H1 (cell line): Measurements from ENCODE around the gene PTEN. TPM values are rescaled to one million over a fixed set of nuclear protein-coding genes. Genes with fewer than 3 reads are reported as not detected.

ENCODE experiments used
- BRCA1 ChIP-seq: IDR thresholded peaks from 2 replicates; pipeline ENCODE4 v1.6.1; 2012; ENCODE audit warnings: low read depth, low read length, improper control_type of control experiment
- CBX8 ChIP-seq: fragments of 300-800, 300-1000 bp; sonication (generic); IDR thresholded peaks from 2 replicates; pipeline ENCODE4 v1.7.1; 2016; ENCODE audit warnings: low read depth, low read length, borderline replicate concordance
- CHD2 ChIP-seq: IDR thresholded peaks from 2 replicates; pipeline ENCODE4 v1.6.1; 2012; ENCODE audit warnings: low read length, improper control_type of control experiment
- CTBP2 ChIP-seq: IDR thresholded peaks from 2 replicates; pipeline ENCODE4 v1.7.0; 2011; ENCODE audit warnings: borderline replicate concordance, mild to moderate bottlenecking, moderate library complexity, mixed read lengths, low read length; ENCODE audit not compliant: insufficient read depth, insufficient read length
- CTCF ChIP-seq, 3 experiments: IDR thresholded peaks; 1 replicate in 2 of 3; 2 replicates in 1 of 3; pipeline versions ENCODE4 v1.5.1 to v1.6.1; 2011; ENCODE audit warnings: low read length in 3 of 3, mild to moderate bottlenecking in 3 of 3, inconsistent platforms in 2 of 3, low read depth in 1 of 3, moderate library complexity in 1 of 3; ENCODE audit not compliant: insufficient read depth in 1 of 3; ENCODE audit errors: control extremely low read depth in 1 of 3
- EGR1 ChIP-seq: IDR thresholded peaks from 2 replicates; pipeline ENCODE4 v1.6.1; 2011; ENCODE audit warnings: low read depth, low read length, borderline replicate concordance
- EP300 ChIP-seq, 2 experiments: IDR thresholded peaks; 1 replicate in 1 of 2; 2 replicates in 1 of 2; pipeline ENCODE4 v1.6.1; 2011 to 2012; ENCODE audit warnings: low read depth in 2 of 2, low read length in 2 of 2, mild to moderate bottlenecking in 2 of 2, borderline replicate concordance in 1 of 2, inconsistent platforms in 1 of 2, moderate library complexity in 1 of 2
- FOSL1 ChIP-seq: IDR thresholded peaks from 2 replicates; pipeline ENCODE4 v1.6.1; 2011; ENCODE audit warnings: mild to moderate bottlenecking, low read depth, low read length, moderate library complexity; ENCODE audit not compliant: insufficient read depth
- GABPA ChIP-seq: IDR thresholded peaks from 2 replicates; pipeline ENCODE4 v1.6.1; 2011; ENCODE audit warnings: mild to moderate bottlenecking, low read length, moderate library complexity, borderline replicate concordance; ENCODE audit not compliant: insufficient read depth
- GTF2F1 ChIP-seq: IDR thresholded peaks from 2 replicates; pipeline ENCODE4 v1.6.1; 2012; ENCODE audit warnings: low read depth, low read length, improper control_type of control experiment, borderline replicate concordance
- HDAC2 ChIP-seq, 2 experiments: fragments of 300-600 bp in 1 of 2; sonication (generic) in 1 of 2; IDR thresholded peaks; 2 replicates each; pipeline ENCODE4 v1.6.1; 2011 to 2012; ENCODE audit warnings: low read depth in 2 of 2, low read length in 2 of 2, mild to moderate bottlenecking in 2 of 2, moderate library complexity in 2 of 2, borderline replicate concordance in 1 of 2, inconsistent platforms in 1 of 2
- MAFK ChIP-seq: IDR thresholded peaks from 2 replicates; pipeline ENCODE4 v1.6.1; 2012; ENCODE audit warnings: low read depth, mild to moderate bottlenecking, improper control_type of control experiment, low read length
- MAX ChIP-seq: IDR thresholded peaks from 2 replicates; pipeline ENCODE4 v1.6.1; 2012; ENCODE audit warnings: inconsistent platforms
- POU5F1 ChIP-seq: IDR thresholded peaks from 2 replicates; pipeline ENCODE4 v1.6.1; 2011; ENCODE audit warnings: low read depth, mild to moderate bottlenecking, low read length, moderate library complexity
- RBBP5 ChIP-seq: IDR thresholded peaks from 2 replicates; pipeline ENCODE4 v1.7.1; 2012; ENCODE audit warnings: low read depth, mild to moderate bottlenecking, inconsistent platforms, low read length, moderate library complexity, borderline replicate concordance
- RNF2 ChIP-seq: fragments of 200-900, 300-1000 bp; sonication (generic); IDR thresholded peaks from 2 replicates; pipeline ENCODE4 v1.7.1; 2016; ENCODE audit warnings: borderline replicate concordance, low read depth, mild to moderate bottlenecking, antibody characterized with exemption, low read length; ENCODE audit not compliant: poor library complexity, severe bottlenecking; ENCODE audit errors: missing control alignments
- SIRT6 ChIP-seq: IDR thresholded peaks from one replicate; pipeline ENCODE4 v1.7.1; 2012; ENCODE audit warnings: low read length, inconsistent platforms
- TAF1 ChIP-seq: IDR thresholded peaks from 2 replicates; pipeline ENCODE4 v1.6.1; 2011; ENCODE audit warnings: mild to moderate bottlenecking, low read depth, low read length
- TBP ChIP-seq: IDR thresholded peaks from 2 replicates; pipeline ENCODE4 v1.6.1; 2011; ENCODE audit warnings: low read depth, low read length, improper control_type of control experiment
- TCF12 ChIP-seq: IDR thresholded peaks from 2 replicates; pipeline ENCODE4 v1.6.1; 2011; ENCODE audit warnings: low read depth, mild to moderate bottlenecking, low read length
- polyA plus RNA-seq, 7 experiments: library from polyadenylated mRNA; depleted of rRNA in 3 of 7; stranded (reverse) in 5 of 7; unstranded in 2 of 7; fragments of >200 nt in 5 of 7; fragments of 200-250 nt in 2 of 7; gene quantifications; 1 replicate in 5 of 7; 2 replicates in 1 of 7; 4 replicates in 1 of 7; pipeline versions ENCODE4 v1.2.1 to v1.2.3, GENCODE V29; 2011 to 2013; ENCODE audit warnings: missing spikeins in 2 of 7, mixed read lengths in 2 of 7
- total RNA-seq: library from RNA; stranded (reverse); fragmentation: NEBNext Ultra II Directional; extraction: Animal tissue kit (Norgen Biotek cat#: 25700); gene quantifications from 2 replicates; pipeline ENCODE4 v1.2.1, GENCODE V29; 2021

The PTEN gene
- total and polyA plus RNA-seq, 2 of the 8 experiments (the other 6 are each of a cell fraction or from before 2014, with no cell fraction given), result 6.3 to 48.7 TPM

DNA sequence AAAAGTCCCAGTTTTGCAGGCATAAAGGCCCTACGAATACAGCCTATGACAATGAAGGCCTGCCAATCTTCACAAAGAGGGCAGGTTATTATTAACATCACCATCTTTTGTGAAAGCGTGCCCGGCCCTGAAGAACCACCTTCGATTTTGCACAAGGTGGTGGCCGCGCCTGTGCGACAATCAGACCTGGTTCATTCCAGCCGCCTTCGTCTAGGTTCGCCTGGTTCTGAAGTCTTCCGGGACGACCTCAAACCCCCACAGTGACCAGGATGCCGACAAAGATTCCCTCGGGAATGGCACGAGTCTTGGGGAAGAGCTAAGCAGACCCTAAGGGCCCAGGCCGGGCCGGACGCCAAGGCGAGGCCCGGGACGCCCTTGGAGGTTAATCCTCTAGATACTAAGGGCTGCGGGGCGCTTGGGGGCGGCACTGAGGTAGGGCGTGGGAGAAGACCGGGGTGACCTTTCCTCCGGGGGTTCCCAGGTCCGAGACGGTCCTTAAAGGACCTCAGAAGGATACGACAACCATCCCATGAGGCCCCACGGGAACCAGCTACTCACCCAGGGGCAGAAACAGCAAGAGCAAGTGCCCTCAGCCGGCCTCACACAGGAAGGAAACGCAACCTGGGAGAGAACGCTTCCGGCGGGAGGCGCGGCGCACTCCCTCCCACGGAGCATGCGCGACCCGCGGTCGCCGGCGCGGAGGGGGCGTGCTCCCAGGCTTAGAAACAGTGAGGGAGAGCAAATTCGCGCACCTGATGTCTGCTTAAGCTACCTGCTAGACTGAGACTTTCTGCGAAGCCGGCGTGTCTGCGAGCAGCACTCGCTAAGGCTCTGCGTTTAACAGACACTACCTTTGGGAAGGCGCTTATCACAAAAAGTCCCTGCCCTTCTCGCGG lies 45.6 kb upstream of the PTEN start, which contains the start of gene ATAD1 (continued):
- TF ChIP-seq POU5F1 (no peak), EP300 (IDR thresholded peaks at IDR 0.05; ENCODE audit: borderline replicate concordance in 1 of 2, low read depth in 2 of 2, low read length in 2 of 2) (no peak), FOSL1 (no peak), TBP (peak; percentile 76; the same call in 1 of the 2 replicates), RBBP5 (peak; percentile 81; the same call in 1 of the 2 replicates), TAF1 (peak; percentile 61), GABPA (no peak), HDAC2 (IDR thresholded peaks at IDR 0.05; ENCODE audit: borderline replicate concordance in 1 of 2, low read depth in 2 of 2, low read length in 2 of 2) (no peak; a peak in 1 of 4 replicates), CTCF (IDR thresholded peaks at IDR 0.05; ENCODE audit: control extremely low read depth in 1 of 3, insufficient read depth in 1 of 3, low read depth in 1 of 3, low read length in 3 of 3) (peak in 2 of 3 experiments; percentile 9 to 14; a peak in 1 of 4 replicates), RNF2 (no peak), GTF2F1 (no peak), CHD2 (no peak), CBX8 (no peak), MAX (peak; percentile 51), SIRT6 (no peak), MAFK (no peak), TCF12 (no peak), CTBP2 (no peak), BRCA1 (no peak), EGR1 (0 out of 2 replicates have a peak, but pooled peaks have one; percentile 11)
